ENCODE results near the gene TEKT5. TPM values are rescaled to one million over a fixed set of nuclear protein-coding genes. Genes with fewer than 3 reads are reported as not detected.

The TEKT5 gene
- total and polyA plus RNA-seq, 9 donors: 0.13 to 0.39 (median 0.16) TPM; not detected in 4

DNA sequence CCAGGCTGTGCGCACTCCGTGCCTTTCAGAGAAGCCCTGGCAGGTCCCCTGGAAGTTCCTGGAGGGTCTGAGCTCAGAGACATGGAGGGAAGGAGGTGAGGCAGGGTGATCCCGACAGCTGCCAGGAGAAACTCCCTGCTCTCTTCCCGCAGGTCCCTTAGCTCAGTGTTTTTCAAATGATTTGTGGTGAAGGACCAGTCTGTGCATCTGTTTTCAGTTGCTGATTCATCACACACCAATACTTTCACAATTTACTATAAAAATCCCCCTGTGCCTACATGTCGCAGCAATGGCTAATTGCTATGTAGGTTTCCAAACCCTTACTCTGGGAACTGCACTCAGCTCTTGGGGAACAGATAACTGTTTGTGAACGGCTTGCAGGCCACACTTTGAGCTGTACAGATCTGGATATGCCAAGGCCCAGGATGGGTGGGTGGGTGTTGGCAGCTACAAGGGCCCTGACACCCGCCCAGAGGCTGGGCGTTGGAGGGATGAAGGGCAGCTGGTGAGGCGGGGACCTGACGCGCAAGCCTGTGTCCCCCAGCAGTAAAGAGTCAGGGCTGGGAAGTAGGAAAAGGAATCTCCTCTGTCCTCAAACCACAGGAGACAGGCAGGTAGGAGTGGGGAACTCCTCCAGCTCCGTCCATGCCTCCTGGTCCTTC is 93.8 kb downstream of the TEKT5 start:
- Histone ChIP-seq H3K36me3 (ENCODE audit: control insufficient read depth, insufficient read depth, low read length) (no peaks in the 10 kb centered on the region), H3K4me1 (ENCODE audit: control insufficient read depth, insufficient read depth, low read length) (peaks cover 34% of the 10 kb centered on the region), H3K27me3 (ENCODE audit: control insufficient read depth, insufficient read depth, low read length) (peaks cover 3% of the 10 kb centered on the region), H3K9me3 (replicated peaks; ENCODE audit: control insufficient read depth, low read depth, low read length) (peaks cover 4% of the 10 kb centered on the region), H3K4me3 (ENCODE audit: low read length) (no peak overlapping the region), H3K27ac (ENCODE audit: low read length) (peak overlapping the region; percentile 74)
- WGBS (ENCODE audit: insufficient coverage): 56% methylated on average over 3 of the region's 12 CpGs
- DNase-seq: no peak

DNA sequence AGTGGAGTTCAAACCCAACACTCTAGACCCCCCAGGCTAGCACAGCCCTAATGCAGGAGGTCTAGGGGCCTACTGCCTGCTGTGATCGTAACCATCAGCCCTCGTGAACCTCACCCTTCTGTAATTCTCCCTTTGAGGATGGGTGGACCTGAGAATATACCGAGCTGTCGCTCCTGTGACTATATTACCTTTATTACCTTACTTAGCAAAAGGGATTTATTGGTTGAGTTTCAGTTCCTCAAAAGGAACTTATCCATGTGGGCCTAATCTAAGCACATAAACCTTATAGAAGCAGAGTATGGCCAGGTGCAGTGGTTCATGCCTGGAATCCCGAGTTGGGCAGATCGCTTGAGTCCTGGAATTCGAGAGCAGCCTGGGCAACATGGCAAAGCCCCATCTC is 95.1 kb downstream of the TEKT5 start:
- Histone ChIP-seq H3K4me1 (ENCODE audit: control insufficient read depth, insufficient read depth, low read length) (peaks cover 34% of the 10 kb centered on the region), H3K36me3 (ENCODE audit: control insufficient read depth, insufficient read depth, low read length) (no peaks in the 10 kb centered on the region), H3K9me3 (replicated peaks; ENCODE audit: control insufficient read depth, low read depth, low read length) (peaks cover 4% of the 10 kb centered on the region), H3K27me3 (ENCODE audit: control insufficient read depth, insufficient read depth, low read length) (peaks cover 3% of the 10 kb centered on the region), H3K4me3 (ENCODE audit: low read length) (no peak overlapping the region), H3K27ac (ENCODE audit: low read length) (no peak overlapping the region)
- no peak for DNase-seq
- no CpG with 5 or more reads among the region's 7 CpGs for WGBS (ENCODE audit: insufficient coverage)

DNA sequence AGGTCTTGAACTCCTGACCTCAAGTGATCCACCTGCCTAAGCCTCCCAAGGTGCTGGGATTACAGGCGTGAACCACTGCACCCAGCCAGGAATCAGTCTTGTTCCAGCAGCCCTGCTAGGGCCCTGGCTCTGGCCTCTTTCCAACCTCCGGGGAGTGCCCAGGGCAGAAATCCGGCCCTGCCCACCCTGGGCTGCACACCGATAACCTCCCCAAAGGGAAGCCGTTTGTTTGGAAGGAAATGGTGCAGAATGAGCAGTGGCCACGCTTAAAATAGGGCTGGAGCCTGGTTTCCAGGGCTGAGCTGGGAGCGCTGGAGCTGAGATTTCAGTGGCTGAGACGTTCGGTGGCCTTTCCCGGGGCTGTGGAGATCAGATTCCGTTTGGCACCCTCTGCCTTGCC is 96.6 kb downstream of the TEKT5 start:
- Histone ChIP-seq H3K4me3 (ENCODE audit: low read length) (no peak overlapping the region), H3K27me3 (ENCODE audit: control insufficient read depth, insufficient read depth, low read length) (peaks cover 3% of the 10 kb centered on the region), H3K4me1 (ENCODE audit: control insufficient read depth, insufficient read depth, low read length) (peaks cover 34% of the 10 kb centered on the region), H3K36me3 (ENCODE audit: control insufficient read depth, insufficient read depth, low read length) (no peaks in the 10 kb centered on the region), H3K27ac (ENCODE audit: low read length) (no peak overlapping the region), H3K9me3 (replicated peaks; ENCODE audit: control insufficient read depth, low read depth, low read length) (no peaks in the 10 kb centered on the region)
- DNase-seq: no peak
- 52% methylated on average over 9 of the region's 11 CpGs for WGBS (ENCODE audit: insufficient coverage)

DNA sequence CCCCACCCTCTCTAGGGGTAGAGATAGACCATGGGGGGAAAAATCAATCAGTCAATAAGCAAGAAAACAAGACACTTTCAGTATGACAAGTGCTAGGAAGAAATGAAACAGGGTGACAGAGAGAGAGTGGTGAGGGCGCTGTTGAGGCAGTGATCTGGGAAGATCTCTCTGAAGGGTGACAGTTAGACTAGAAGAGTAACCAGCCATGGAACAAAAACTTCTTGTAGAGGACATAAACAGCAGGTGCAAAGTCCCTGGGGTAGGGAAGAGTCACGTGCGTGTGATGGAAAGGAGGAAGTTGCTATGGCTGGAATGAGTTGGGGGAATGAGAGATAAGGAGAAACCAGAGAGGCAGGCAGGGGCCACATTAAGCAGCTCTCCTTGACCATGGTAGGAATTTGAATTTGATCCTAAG is 97.5 kb downstream of the TEKT5 start:
- no peaks in the 10 kb centered on the region for H3K36me3 ChIP-seq (ENCODE audit: control insufficient read depth, insufficient read depth, low read length)
- H3K4me1 ChIP-seq (ENCODE audit: control insufficient read depth, insufficient read depth, low read length): peaks cover 34% of the 10 kb centered on the region
- H3K27me3 ChIP-seq (ENCODE audit: control insufficient read depth, insufficient read depth, low read length): peaks cover 3% of the 10 kb centered on the region
- no peak overlapping the region for H3K27ac ChIP-seq (ENCODE audit: low read length)
- no peaks in the 10 kb centered on the region for H3K9me3 ChIP-seq (replicated peaks; ENCODE audit: control insufficient read depth, low read depth, low read length)
- no peak overlapping the region for H3K4me3 ChIP-seq (ENCODE audit: low read length)
- WGBS (ENCODE audit: insufficient coverage): 39% methylated on average over 3 of the region's 3 CpGs
- DNase-seq: no peak

GRCh38 chr16:10594312-10594950 is 100.3 kb downstream of the TEKT5 start:
- no peak overlapping the region for H3K4me3 ChIP-seq (ENCODE audit: low read length)
- H3K27me3 ChIP-seq (ENCODE audit: control insufficient read depth, insufficient read depth, low read length): peaks cover 7% of the 10 kb centered on the region
- H3K9me3 ChIP-seq (replicated peaks; ENCODE audit: control insufficient read depth, low read depth, low read length): no peaks in the 10 kb centered on the region
- H3K36me3 ChIP-seq (ENCODE audit: control insufficient read depth, insufficient read depth, low read length): no peaks in the 10 kb centered on the region
- peaks cover 12% of the 10 kb centered on the region for H3K4me1 ChIP-seq (ENCODE audit: control insufficient read depth, insufficient read depth, low read length)
- WGBS (ENCODE audit: insufficient coverage): 79% methylated on average over 8 of the region's 9 CpGs
- no peak for DNase-seq
- no peak overlapping the region for H3K27ac ChIP-seq (ENCODE audit: low read length)

DNA sequence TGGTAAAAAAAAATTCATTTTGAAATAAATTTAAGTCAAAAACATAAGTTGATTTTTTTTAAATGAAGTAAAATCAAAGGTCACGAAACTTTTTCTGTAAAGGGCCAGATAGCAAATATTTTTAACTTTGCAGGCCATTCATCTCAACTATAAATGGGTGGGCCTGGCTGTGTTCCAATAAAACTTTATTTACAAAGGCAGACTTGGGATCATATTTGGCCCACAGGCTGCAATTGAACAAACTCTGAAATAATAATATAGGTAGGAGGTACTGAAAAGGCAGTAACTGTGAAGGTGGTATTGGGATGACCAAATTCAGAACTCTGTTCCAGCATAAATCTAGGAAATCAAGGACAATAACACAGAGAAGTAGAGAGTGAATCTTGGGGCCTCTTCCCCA is 102.1 kb downstream of the TEKT5 start:
- no peak overlapping the region for H3K4me3 ChIP-seq (ENCODE audit: low read length)
- H3K27ac ChIP-seq (ENCODE audit: low read length): no peak overlapping the region
- no peak for DNase-seq
- no peaks in the 10 kb centered on the region for H3K36me3 ChIP-seq (ENCODE audit: control insufficient read depth, insufficient read depth, low read length)
- H3K9me3 ChIP-seq (replicated peaks; ENCODE audit: control insufficient read depth, low read depth, low read length): no peaks in the 10 kb centered on the region
- H3K4me1 ChIP-seq (ENCODE audit: control insufficient read depth, insufficient read depth, low read length): peaks cover 4% of the 10 kb centered on the region
- peaks cover 8% of the 10 kb centered on the region for H3K27me3 ChIP-seq (ENCODE audit: control insufficient read depth, insufficient read depth, low read length)
- no CpG with 5 or more reads among the region's 1 CpG for WGBS (ENCODE audit: insufficient coverage)

DNA sequence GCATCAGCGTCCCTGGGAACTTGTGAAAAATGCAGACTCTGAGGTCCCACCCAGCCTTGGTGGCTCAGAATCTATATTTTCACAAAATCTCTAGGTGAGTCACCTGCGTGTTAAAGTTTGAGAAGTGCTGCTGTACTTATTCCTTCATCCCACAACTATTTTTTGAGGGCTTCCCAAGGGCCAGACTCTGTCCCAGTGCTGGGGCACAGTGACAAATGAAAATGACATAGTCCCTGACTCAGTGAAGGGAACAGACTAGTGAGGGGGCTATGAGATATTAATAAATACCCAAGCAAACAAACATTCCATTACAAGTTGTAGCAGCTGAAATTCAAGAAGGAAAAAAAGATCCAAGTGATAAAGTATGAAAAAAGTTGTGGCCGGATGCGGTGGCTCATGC is 104.4 kb downstream of the TEKT5 start:
- Histone ChIP-seq H3K9me3 (replicated peaks; ENCODE audit: control insufficient read depth, low read depth, low read length) (no peaks in the 10 kb centered on the region), H3K27me3 (ENCODE audit: control insufficient read depth, insufficient read depth, low read length) (peaks cover 5% of the 10 kb centered on the region), H3K4me1 (ENCODE audit: control insufficient read depth, insufficient read depth, low read length) (peaks cover under 1% of the 10 kb centered on the region), H3K27ac (ENCODE audit: low read length) (no peak overlapping the region), H3K4me3 (ENCODE audit: low read length) (no peak overlapping the region), H3K36me3 (ENCODE audit: control insufficient read depth, insufficient read depth, low read length) (no peaks in the 10 kb centered on the region)
- DNase-seq: no peak
- 100% methylated on average over 2 of the region's 4 CpGs for WGBS (ENCODE audit: insufficient coverage)

DNA sequence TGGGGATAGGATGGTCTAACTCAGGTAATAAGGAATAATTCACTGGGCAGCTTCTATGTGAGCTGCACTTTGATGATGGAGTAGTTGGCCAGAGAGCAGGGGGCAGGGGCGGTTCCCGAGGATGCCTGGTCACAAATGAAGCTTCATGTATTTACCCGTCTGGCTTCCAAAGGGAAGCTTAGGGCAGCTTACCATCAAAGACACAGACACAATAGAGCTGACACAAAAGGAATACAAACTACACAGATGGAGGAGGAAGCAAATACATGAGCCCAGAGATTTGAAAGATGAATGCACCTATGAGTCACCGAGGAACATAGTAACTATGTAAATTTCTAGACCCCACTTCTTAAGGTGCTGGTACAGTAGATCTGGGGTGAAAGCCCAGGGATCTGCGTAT is 105.6 kb downstream of the TEKT5 start:
- Histone ChIP-seq H3K27ac (ENCODE audit: low read length) (no peak overlapping the region), H3K4me1 (ENCODE audit: control insufficient read depth, insufficient read depth, low read length) (peaks cover 3% of the 10 kb centered on the region), H3K9me3 (replicated peaks; ENCODE audit: control insufficient read depth, low read depth, low read length) (no peaks in the 10 kb centered on the region), H3K27me3 (ENCODE audit: control insufficient read depth, insufficient read depth, low read length) (peaks cover 5% of the 10 kb centered on the region), H3K36me3 (ENCODE audit: control insufficient read depth, insufficient read depth, low read length) (no peaks in the 10 kb centered on the region), H3K4me3 (ENCODE audit: low read length) (no peak overlapping the region)
- 82% methylated on average over 3 of the region's 5 CpGs for WGBS (ENCODE audit: insufficient coverage)
- DNase-seq: no peak

DNA sequence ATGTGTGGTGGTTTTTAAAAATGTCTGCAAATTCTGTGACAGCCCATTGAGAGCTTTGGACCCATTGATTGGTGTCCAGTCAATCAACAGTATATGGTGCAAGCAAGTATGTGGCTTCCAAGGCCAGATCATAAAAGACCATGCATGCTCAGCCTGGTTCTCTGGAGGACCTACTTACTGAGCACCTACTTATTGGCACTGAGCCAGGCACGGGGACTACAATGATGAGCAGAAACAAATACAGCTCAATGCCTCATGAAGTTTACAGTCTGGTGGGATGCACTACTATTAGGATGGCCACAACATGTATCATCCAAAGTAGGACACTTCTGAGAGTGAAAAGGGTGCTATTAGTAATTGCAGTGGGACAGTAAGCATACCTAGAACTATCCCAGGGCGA is 107.1 kb downstream of the TEKT5 start:
- Histone ChIP-seq H3K27me3 (ENCODE audit: control insufficient read depth, insufficient read depth, low read length) (peaks cover 5% of the 10 kb centered on the region), H3K9me3 (replicated peaks; ENCODE audit: control insufficient read depth, low read depth, low read length) (no peaks in the 10 kb centered on the region), H3K4me3 (ENCODE audit: low read length) (no peak overlapping the region), H3K4me1 (ENCODE audit: control insufficient read depth, insufficient read depth, low read length) (peaks cover 3% of the 10 kb centered on the region), H3K27ac (ENCODE audit: low read length) (no peak overlapping the region), H3K36me3 (ENCODE audit: control insufficient read depth, insufficient read depth, low read length) (no peaks in the 10 kb centered on the region)
- no peak for DNase-seq
- WGBS (ENCODE audit: insufficient coverage): 29% methylated on average over 1 of the region's 2 CpGs

- 17% methylated on average over 2 of the region's 5 CpGs for WGBS (ENCODE audit: insufficient coverage)
- DNase-seq: peak; percentile 57
These were observed 109.7 kb downstream of the TEKT5 start for GRCh38 chr16:10584981-10585438.

More at GRCh38 chr16:10584981-10585438, 109.7 kb downstream of the TEKT5 start:
- Histone ChIP-seq H3K4me1 (ENCODE audit: control insufficient read depth, insufficient read depth, low read length) (peaks cover 11% of the 10 kb centered on the region), H3K27me3 (ENCODE audit: control insufficient read depth, insufficient read depth, low read length) (peaks cover 5% of the 10 kb centered on the region), H3K4me3 (ENCODE audit: low read length) (no peak overlapping the region), H3K9me3 (replicated peaks; ENCODE audit: control insufficient read depth, low read depth, low read length) (no peaks in the 10 kb centered on the region), H3K27ac (ENCODE audit: low read length) (no peak overlapping the region), H3K36me3 (ENCODE audit: control insufficient read depth, insufficient read depth, low read length) (no peaks in the 10 kb centered on the region)
